Ishikawa (cell line): ENCODE data around the gene SGPP2.

ENCODE experiments used
- CEBPB ChIP-seq: IDR thresholded peaks from 2 replicates; pipeline ENCODE4 v1.6.1; 2012
- EGR1 ChIP-seq: IDR thresholded peaks from 2 replicates; pipeline ENCODE4 v1.6.1; 2012
- EP300 ChIP-seq: IDR thresholded peaks from 2 replicates; pipeline ENCODE4 v1.6.1; 2012; ENCODE audit warnings: borderline replicate concordance
- FOXM1 ChIP-seq: IDR thresholded peaks from 2 replicates; pipeline ENCODE4 v1.6.1; 2012; ENCODE audit warnings: low read depth, borderline replicate concordance
- RAD21 ChIP-seq: IDR thresholded peaks from 2 replicates; pipeline ENCODE4 v1.6.1; 2012; ENCODE audit warnings: low read depth
- TCF12 ChIP-seq: IDR thresholded peaks from 2 replicates; pipeline ENCODE4 v1.6.1; 2012; ENCODE audit warnings: low read depth
- USF1 ChIP-seq: IDR thresholded peaks from 2 replicates; pipeline ENCODE4 v1.6.1; 2012
- TF ChIP-seq, protein P1 (sequence below): IDR thresholded peaks from 2 replicates; pipeline ENCODE4 v1.6.1; 2012; ENCODE audit warnings: low read depth, mild to moderate bottlenecking
- TF ChIP-seq, protein P2 (sequence below): IDR thresholded peaks from 2 replicates; pipeline ENCODE4 v1.6.1; 2012

- TF ChIP-seq, protein P1, sequence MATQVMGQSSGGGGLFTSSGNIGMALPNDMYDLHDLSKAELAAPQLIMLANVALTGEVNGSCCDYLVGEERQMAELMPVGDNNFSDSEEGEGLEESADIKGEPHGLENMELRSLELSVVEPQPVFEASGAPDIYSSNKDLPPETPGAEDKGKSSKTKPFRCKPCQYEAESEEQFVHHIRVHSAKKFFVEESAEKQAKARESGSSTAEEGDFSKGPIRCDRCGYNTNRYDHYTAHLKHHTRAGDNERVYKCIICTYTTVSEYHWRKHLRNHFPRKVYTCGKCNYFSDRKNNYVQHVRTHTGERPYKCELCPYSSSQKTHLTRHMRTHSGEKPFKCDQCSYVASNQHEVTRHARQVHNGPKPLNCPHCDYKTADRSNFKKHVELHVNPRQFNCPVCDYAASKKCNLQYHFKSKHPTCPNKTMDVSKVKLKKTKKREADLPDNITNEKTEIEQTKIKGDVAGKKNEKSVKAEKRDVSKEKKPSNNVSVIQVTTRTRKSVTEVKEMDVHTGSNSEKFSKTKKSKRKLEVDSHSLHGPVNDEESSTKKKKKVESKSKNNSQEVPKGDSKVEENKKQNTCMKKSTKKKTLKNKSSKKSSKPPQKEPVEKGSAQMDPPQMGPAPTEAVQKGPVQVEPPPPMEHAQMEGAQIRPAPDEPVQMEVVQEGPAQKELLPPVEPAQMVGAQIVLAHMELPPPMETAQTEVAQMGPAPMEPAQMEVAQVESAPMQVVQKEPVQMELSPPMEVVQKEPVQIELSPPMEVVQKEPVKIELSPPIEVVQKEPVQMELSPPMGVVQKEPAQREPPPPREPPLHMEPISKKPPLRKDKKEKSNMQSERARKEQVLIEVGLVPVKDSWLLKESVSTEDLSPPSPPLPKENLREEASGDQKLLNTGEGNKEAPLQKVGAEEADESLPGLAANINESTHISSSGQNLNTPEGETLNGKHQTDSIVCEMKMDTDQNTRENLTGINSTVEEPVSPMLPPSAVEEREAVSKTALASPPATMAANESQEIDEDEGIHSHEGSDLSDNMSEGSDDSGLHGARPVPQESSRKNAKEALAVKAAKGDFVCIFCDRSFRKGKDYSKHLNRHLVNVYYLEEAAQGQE = no peak
- TF ChIP-seq TCF12 (no peak), FOXM1 (no peak), EGR1 (no peak), USF1 (no peak), RAD21 (no peak), EP300 (no peak), CEBPB (no peak)
- TF ChIP-seq, protein P2, sequence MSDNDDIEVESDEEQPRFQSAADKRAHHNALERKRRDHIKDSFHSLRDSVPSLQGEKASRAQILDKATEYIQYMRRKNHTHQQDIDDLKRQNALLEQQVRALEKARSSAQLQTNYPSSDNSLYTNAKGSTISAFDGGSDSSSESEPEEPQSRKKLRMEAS = no peak
Measured at GRCh38 chr2:222495388-222495787, 71.0 kb downstream of the SGPP2 start.
